HG02884 (cell line): ENCODE data around the gene OR10AD1.
"Not testable (repeated sequence)": the region's sequence is repeated elsewhere in the genome, so short reads cannot be mapped to it uniquely, and the experiment has no call there.

Experiments
- ATAC-seq: cut with Tn5 transposase; IDR thresholded peaks from one replicate; pipeline ENCODE4 v1.9.1; 2021; ENCODE audit warnings: mild to moderate bottlenecking, moderate library complexity; ENCODE audit not compliant: unreplicated experiment

OR10AD1 gene, protein sequence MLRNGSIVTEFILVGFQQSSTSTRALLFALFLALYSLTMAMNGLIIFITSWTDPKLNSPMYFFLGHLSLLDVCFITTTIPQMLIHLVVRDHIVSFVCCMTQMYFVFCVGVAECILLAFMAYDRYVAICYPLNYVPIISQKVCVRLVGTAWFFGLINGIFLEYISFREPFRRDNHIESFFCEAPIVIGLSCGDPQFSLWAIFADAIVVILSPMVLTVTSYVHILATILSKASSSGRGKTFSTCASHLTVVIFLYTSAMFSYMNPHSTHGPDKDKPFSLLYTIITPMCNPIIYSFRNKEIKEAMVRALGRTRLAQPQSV

DNA sequence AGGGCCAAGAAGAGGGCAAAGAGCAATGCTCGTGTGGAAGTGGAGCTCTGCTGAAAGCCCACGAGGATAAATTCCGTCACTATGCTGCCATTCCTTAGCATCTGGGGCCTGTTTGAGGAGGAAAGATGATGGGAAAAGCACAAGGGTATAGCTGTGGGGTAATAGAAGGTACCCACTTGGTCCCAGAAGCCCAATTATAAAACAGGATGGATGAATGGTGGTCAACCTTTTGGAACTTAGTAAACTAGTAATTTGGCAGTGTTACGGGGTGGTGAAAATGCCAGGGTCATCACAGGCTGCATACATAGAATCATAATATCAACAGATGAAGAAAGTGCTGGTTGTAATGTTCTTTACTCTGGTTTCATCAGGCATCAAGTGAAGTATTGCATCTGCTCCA is at the start of gene OR10AD1:
OR10AD1 (minus strand) TSS at position 101 of the 400 bp plus-strand sequence; CDS start at position 101, 0 bp downstream.
- no peak for ATAC-seq

DNA sequence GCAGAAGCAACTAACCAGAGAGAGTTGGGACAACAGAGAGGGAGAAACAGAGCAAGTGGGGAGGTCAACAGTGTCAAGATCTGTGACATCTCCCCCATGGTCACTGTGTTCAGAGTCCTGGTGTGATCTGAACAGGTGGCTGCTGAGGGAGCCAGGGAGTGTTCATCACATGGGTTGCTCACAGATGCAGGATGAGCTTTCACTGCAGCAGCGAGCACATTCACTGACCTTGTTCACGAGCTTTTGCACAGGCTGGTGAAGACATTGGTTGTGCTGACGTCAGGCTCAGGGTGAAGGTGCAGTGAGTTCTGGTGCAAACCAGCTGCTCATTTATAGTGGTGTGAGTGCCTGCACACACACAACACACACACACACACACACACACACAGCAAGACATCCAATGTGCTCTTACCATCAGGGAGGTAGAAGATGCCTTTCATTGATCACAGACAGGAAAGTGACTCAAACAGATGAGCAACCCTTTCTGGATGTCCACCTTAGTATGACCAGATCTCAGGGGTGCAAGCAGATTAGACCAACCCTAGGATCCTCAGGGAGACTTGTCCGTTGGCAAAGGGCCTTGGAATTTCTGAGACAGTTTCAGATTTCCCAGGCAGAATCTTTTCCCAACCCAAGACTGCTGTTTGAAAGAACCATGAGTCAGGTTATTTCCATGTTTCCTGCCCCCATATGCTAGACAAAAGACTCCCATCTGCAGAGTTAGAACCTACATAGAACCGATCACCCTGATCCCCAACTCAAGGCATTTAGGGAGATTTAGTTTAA is 44.3 kb upstream of the OR10AD1 start:
- no peak for ATAC-seq

DNA sequence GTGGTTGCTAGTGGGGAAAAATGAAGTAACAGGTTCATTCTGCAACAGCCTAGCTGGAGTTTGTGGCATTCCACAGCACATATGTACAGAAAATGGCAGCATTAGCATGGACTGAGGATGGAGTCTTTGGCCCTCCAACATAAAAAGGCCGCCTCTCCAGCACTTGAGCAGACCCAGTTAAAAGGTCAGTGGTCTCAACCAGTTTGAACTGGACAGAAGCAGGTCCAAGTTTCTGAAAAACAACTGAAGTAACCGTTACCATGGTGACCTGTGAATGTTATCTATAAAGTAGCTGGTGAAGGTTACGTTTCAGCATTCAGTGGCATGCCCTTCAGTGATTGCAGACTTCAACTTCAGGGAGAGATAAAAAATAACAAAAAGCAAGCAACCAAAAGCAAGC is 34.1 kb upstream of the OR10AD1 start:
- no peak for ATAC-seq

DNA sequence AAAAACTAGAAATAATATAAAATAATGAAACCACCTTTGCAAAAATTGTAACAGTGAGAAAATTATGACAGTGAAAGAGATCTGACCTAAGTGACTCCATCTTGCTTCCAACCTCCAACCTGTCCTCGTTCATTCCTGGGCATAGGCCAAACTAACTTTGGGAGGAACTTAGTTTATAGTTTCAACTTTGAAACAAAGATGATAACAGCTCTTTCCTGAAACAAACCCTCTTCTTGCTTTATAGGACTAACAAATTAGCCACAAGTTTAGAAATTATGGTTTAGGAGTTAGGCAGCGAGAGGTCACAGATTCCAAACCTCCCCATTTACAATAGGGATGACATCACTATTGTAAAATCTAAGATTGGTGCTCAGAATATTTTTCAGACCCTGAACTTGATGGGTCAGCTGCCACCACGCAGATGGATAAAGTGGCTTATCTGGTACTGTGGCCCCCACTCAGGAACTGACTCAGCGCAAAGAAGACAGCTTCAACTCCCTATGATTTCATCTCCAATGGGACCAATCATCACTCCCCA is 32.8 kb upstream of the OR10AD1 start:
- ATAC-seq = no peak

DNA sequence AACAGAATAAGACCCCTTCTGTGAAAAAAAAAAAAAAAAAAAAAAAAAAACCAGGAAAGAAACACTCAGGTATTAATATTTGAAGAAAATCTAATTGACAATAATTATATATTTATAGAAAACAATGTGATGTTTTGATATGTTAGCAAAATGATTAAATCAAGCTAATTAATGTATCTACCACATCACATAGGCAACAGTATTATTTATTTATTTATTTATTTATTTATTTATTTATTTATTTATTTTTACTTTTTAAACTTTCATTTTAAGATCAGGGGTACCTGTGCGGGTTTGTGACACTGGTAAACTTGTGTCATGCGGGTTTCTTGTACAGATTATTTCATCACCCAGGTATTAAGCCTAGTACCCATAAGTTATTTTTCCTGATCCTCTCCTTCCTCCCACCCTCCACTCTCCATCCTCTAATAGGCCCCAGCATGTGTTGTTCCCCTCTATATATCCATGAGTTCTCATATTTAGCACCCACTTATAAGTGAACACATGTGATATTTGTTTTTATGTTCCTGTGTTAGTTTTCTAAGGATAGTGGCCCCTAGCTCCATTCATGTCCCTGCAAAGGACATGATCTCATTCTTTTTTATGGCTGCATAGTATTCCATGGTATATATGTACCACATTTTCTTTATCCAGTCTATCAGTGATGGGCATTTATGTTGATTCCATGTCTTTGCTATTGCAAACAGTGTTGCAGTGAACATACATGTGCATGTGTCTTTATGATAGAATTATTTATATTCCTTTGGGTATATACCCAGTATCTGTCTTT is 28.3 kb upstream of the OR10AD1 start:
- ATAC-seq = not testable (repeated sequence)

DNA sequence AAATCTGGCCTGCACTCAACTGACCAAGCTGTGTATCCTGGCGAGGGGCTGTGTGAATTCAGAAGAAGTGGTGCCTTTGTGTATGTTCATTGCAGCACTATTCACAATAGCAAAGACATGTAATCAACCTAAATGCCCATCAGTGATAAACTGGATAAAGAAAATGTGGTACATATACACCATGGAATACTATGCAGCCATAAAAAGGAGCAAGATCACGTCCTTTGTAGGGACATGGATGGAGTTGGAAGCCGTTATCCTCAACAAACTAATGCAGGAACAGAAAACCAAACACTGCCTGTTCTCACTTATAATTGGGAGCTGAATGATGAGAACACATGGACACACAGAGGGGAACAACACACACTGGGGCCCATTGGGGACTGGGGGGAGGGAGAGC is 21.4 kb upstream of the OR10AD1 start:
- ATAC-seq = not testable (repeated sequence)

DNA sequence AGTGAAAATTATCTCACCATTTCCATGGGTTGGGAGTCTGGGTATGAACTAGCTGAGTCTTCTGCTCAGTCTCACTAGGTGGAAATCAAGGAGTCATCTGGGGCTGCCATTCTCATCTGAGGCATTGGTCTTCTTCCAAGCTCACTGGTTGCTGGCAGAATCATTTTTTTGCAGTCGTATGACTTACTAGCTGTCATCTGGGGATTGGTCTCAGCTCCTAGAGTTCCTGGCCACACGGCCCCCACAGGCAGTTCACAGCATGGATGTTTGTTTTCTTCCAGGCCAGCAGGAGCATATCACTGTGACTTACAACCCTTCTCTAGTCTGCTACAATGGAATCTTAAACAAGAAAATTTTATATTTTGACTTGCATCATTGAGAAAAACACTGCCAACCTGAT is 18.6 kb upstream of the OR10AD1 start:
- no peak for ATAC-seq

DNA sequence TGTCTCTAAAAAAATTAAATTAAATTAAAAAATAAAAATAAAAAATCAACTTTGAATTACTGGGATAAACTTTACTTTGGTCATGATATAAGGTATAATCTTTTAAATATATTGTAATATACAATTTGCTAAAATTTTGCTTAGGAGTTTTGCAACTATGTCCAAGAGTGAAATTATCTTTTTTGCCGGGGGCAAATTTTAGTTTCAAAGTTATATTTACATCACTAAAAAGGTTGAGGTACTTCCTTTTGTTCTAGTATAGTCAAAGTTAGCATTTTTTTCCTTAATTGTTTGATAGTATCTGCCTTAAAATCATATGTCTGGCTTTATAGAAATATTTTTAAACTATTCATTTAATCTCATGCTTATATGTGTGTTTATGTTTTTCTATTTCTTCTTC is 17.6 kb upstream of the OR10AD1 start:
- ATAC-seq = no peak

DNA sequence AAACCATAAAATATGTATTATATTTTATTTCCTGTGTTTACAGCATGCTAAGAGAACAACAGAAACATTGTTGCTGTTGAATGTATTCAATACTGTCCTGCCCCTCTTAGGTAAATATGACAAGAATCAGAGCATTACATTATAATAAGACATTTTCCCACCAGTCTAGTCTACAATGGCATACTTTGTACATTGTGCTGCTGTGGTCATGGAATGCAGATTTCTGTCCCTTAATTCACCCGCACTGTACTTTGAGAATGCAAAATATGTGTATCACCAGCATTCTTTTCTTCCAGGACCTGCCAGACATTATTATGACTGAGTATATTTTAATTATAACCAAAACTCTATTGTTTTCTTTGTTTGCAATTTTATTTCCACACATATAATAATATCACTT is 16.5 kb upstream of the OR10AD1 start:
- ATAC-seq = no peak

DNA sequence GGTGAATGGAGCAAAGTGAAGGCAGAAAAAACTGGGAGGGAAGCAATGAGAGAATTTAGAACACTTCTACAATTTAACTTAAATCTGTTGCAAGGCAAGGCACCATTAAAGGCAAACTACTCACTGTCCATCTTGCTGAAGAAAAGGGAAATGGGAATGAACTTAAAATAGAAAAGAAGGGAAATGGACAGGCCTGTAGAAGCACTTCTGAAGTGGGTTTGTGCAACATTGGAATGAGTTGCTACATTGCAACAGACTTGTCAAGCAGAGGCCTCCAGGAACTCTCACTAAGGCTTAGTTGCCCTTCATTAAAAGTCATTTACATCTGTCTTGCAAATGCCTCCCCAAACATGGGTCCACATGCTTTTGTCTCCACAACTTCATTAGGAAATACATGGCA is 13.7 kb upstream of the OR10AD1 start:
- ATAC-seq = no peak

DNA sequence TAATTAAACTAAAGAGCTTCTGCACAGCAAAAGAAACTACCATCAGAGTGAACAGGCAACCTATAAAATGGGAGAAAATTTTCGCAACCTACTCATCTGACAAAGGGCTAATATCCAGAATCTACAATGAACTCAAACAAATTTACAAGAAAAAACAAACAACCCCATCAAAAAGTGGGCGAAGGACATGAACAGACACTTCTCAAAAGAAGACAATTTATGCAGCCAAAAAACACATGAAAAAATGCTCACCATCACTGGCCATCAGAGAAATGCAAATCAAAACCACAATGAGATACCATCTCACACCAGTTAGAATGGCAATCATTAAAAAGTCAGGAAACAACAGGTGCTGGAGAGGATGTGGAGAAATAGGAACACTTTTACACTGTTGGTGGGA is 6.4 kb upstream of the OR10AD1 start:
- ATAC-seq = not testable (repeated sequence)

DNA sequence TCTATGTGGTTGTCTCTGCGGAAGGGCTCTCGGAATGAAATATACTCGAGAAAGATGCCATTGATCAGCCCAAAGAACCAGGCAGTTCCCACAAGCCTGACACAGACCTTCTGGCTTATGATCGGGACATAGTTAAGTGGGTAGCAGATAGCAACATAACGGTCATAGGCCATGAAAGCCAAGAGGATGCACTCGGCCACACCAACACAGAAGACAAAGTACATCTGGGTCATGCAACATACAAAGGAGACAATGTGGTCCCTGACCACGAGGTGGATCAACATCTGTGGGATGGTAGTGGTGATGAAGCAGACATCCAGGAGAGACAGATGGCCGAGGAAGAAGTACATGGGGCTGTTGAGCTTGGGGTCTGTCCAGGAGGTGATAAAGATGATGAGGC is 326 bp downstream of the OR10AD1 start:
- no peak for ATAC-seq

DNA sequence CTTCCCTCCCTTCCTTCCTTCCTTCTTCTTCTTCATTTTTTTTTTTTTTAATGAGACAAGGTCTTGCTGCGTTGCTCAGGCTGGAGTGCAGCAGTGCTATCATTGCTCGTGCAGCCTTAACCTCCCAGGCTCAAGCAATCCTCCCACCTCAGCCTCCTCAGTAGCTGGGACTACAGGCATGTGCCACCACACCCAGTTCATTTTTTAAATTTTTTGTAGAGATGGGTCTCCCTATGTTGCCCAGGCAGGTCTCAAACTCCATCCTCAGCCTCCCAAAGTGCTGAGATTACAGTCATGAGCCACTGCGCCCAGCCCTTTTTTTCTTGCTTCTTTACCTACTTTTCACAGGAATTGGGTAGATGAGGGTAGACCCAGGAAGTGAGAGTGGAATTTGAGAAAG is 1.6 kb downstream of the OR10AD1 start:
- no peak for ATAC-seq

DNA sequence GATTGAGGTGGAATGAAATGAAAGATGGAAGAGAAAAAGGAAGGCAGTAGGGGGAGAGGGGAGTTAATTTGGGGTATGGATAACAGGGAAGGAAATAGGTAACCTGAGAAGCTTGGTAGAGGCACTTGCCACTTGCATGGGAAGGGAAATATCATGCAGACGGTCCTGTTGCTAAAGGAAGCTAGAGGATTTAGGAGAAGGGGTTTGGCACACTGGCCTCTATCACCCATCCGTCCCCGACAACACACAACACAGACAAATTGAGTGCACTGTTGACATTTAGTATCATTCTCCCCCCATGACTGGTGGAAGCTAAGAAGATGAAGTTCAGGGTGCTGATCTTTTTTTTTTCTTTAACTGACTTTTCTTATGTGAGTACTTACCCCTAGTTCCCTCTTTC is 2.0 kb downstream of the OR10AD1 start:
- ATAC-seq = no peak

DNA sequence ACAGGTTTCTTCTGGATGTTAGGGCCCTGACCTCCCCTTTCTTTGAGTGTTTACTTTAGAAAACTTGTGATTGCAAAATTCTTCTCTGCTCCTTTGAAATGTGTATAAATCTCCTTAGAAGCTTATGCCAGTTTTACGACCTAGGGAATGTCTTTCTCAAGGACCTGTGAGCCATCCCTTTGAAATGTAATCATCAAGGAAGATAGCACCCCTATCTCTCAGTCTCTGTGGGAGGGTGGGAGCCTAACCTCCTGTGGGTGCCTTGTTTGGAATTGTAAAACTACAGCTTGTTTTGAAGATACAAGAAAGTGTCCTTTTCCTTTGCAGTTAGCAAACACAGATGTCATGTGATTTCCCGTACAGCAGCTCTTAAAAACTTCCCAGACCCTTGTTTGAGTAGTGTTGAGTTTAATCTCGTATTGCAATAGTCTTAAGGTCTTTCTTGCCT is 3.3 kb downstream of the OR10AD1 start:
- ATAC-seq = no peak

DNA sequence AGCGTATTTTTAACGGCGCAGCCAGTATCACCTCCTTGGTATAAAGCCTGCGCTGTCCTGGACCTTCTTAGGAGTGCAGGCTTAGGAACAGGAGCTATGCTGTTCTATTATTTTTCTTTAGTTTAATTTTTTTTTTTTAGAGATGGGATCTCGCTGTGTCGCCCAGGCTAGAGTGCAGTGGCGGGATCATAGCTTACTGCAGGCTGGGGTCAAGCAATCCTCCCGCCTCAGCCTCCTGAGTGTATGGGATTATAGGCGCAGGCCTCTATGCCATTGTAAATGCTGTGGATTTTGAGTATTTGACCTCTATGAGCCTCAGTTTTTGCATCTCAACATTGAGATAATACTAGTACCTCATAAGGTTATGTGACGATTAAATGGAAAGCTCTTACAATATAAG is 4.1 kb downstream of the OR10AD1 start:
- no peak for ATAC-seq

DNA sequence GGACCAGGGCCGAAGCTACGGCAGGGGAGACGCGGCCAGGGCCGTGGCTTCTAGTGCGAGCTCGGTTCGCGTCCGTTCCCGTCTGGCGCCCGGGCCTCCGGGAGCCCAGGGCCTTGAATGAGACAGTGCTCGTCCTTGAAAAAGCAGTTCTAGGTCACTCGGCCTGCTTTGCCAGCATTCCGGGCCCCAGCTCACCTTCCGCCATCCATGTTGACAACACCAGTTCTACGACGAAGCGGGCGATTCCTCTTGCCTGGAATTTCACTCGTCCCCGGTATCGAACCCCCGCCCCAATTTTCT is 4.5 kb downstream of the OR10AD1 start:
- ATAC-seq = peak; percentile 16

DNA sequence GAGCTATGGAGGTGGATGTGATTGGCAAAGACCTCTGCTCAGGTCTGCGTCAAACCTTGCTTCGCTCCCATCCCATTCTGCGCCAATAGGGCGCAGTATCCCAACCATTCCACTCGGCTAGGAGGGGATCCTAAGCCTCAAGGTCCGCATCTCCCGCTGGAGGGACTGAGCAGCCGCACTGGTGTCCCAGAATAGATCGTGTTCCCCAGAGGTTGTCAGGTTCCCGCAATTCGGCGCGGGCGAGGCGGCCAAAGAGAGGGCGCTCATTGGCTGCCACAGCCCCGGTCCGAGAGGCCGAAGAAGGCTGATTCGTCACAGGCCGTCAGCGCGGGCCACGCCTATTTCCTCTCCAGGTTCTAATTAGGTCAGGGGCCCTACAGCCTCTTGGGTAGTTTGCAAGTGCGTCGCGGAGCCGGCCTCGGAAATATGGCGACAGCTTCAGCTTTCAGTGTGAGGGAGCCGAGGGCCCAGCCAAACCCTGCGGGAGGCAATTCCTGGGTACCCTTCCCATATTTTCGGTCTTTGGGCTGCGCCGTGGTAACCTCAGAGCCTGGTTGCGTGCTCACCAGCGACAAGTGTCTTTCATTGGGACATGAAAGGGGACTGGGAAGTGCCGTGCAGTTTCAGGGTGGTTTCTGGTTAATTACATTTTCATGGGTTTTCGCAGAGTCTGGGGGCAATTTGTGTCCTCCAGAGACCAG is 5.0 kb downstream of the OR10AD1 start:
- ATAC-seq = peak; percentile 100

DNA sequence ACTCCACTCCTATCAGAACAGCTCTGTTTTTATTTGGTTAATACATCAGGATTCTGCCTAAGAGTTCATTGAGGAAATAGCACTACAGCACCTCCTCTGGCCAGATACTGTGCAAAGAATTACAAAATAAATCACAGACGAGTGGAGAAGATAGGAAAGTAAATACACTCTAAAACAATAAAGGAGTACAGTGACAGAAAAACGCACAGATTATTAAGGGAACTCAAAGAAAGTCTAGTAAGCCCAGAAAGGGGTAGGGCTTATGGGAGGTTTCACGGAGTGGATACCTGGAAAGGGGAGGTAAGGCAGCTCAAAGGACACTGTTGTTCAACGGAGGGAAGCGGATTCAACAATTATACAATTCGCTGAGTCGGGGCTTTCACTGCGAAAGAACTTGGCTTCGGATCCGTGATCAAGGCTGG is 5.5 kb downstream of the OR10AD1 start:
- no peak for ATAC-seq

DNA sequence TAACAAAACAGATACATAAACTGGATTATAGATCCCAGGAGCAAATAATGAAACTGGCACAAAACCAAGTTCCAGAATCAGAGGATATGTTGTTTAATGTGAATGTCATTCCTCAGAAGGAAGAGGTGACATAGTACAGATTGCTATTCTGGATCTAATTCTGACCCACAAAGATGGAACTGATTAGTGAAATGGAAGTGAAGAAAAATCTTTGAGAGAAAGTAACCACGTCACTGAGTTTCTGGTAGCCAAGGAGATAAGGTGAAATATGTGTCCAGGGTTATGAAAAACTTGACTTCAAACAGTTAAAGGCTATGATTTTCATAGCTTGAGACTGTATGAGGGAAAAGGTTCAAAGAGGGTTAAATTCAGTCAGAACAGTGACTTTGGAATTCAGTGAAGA is 8.3 kb downstream of the OR10AD1 start:
- no peak for ATAC-seq

DNA sequence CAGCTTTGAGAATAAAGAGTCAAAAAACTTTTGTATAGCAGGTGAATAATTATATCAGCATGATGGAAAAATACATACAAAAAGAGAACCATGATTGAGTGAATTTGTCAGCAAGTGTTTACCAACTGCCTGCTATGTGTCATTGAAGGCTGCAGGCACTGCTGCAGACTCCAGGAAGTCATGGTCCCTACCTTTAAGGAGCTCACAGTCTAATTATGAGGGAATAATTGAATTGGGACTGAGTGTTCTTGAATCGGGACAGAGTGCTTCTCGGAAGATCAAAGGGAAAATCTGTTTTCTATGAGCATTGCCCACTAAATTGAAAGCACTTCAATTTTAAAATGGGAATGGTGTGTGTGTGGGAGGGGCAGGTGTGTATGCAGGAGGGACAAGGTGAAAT is 9.5 kb downstream of the OR10AD1 start:
- no peak for ATAC-seq
